ENCODE results near the gene CEP43. TPM values are rescaled to one million over a fixed set of nuclear protein-coding genes. Genes with fewer than 3 reads are reported as not detected.

CEP43 gene
- total RNA-seq, 4 donors from 2014 or later = 4.4 to 8.3 (median 5.9) TPM

GRCh38 chr6:167013067-167013466 is 13.9 kb downstream of the CEP43 start:
- no peak overlapping the region for H3K27ac ChIP-seq
- peaks cover 0 to 11% of the 10 kb centered on the region in 2 donors for H3K36me3 ChIP-seq
- no peaks in the 10 kb centered on the region for H3K27me3 ChIP-seq
- no peak overlapping the region for H3K4me3 ChIP-seq
- TF ChIP-seq, protein P1, sequence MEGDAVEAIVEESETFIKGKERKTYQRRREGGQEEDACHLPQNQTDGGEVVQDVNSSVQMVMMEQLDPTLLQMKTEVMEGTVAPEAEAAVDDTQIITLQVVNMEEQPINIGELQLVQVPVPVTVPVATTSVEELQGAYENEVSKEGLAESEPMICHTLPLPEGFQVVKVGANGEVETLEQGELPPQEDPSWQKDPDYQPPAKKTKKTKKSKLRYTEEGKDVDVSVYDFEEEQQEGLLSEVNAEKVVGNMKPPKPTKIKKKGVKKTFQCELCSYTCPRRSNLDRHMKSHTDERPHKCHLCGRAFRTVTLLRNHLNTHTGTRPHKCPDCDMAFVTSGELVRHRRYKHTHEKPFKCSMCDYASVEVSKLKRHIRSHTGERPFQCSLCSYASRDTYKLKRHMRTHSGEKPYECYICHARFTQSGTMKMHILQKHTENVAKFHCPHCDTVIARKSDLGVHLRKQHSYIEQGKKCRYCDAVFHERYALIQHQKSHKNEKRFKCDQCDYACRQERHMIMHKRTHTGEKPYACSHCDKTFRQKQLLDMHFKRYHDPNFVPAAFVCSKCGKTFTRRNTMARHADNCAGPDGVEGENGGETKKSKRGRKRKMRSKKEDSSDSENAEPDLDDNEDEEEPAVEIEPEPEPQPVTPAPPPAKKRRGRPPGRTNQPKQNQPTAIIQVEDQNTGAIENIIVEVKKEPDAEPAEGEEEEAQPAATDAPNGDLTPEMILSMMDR (IDR thresholded peaks at IDR 0.05 in 4 of 5, conservative IDR thresholded peaks at IDR 0.05 in 1 of 5) = no peak
- TF ChIP-seq POLR2A (IDR thresholded peaks at IDR 0.05) = no peak
- DNase-seq (no peak), ATAC-seq (no peak)
- no peaks in the 10 kb centered on the region for H3K9me3 ChIP-seq
- H3K4me1 ChIP-seq = no peaks in the 10 kb centered on the region
- in situ Hi-C loops (cut with MboI; ENCODE audit: low sequenced_read_pairs in 4 of 4) (no loop called here), intact Hi-C loops (cut with DNase I; ENCODE audit: low total_unique reads) (no loop called here)

- intact Hi-C loops (cut with DNase I; ENCODE audit: low total_unique reads) = no loop called here
- Histone ChIP-seq H3K27me3 (no peaks in the 10 kb centered on the region), H3K4me1 (no peaks in the 10 kb centered on the region), H3K9me3 (no peaks in the 10 kb centered on the region), H3K27ac (no peak overlapping the region), H3K36me3 (peaks cover 0 to 11% of the 10 kb centered on the region in 2 donors), H3K4me3 (no peak overlapping the region)
- ATAC-seq = no peak
- in situ Hi-C loops (cut with MboI; ENCODE audit: low sequenced_read_pairs in 4 of 4) = no loop called here
- TF ChIP-seq, protein P1 (IDR thresholded peaks at IDR 0.05 in 4 of 5, conservative IDR thresholded peaks at IDR 0.05 in 1 of 5) = no peak
- TF ChIP-seq POLR2A (IDR thresholded peaks at IDR 0.05) = no peak
- DNase-seq = no peak
These were observed 14.7 kb downstream of the CEP43 start for GRCh38 chr6:167013946-167014345.

- peaks cover 0 to 11% of the 10 kb centered on the region in 2 donors for H3K36me3 ChIP-seq
- in situ Hi-C loops (cut with MboI; ENCODE audit: low sequenced_read_pairs in 4 of 4) (no loop called here), intact Hi-C loops (cut with DNase I; ENCODE audit: low total_unique reads) (no loop called here)
- no peak overlapping the region for H3K4me3 ChIP-seq
- no peak for DNase-seq
- ATAC-seq = no peak
- TF ChIP-seq, protein P1 (IDR thresholded peaks at IDR 0.05 in 4 of 5, conservative IDR thresholded peaks at IDR 0.05 in 1 of 5) = no peak
- no peak for TF ChIP-seq POLR2A (IDR thresholded peaks at IDR 0.05)
- no peaks in the 10 kb centered on the region for H3K27me3 ChIP-seq
- H3K4me1 ChIP-seq = no peaks in the 10 kb centered on the region
- no peaks in the 10 kb centered on the region for H3K9me3 ChIP-seq
- no peak overlapping the region for H3K27ac ChIP-seq
These were observed 16.1 kb downstream of the CEP43 start for GRCh38 chr6:167015302-167015701.

DNA sequence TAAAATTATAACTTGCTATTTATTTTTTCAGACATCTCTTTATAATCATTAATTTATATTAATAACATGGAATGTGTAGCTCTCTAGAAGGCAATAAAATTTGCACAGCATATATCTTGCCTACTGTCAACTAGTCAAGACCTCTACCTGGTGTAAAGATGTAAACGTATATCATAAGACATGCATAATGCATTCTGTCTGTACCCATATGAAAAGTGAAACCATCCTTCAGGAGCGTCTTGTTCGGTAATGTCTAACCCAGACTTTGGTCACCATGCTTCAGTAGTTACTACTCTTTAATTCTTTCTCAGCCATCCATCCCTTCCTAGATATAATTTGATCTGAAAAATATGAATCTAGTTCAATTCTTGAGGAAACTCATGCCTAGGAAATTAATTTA is 21.0 kb downstream of the CEP43 start:
- H3K36me3 ChIP-seq = peaks cover 0 to 3% of the 10 kb centered on the region in 2 donors
- no peak for DNase-seq
- no peak for TF ChIP-seq POLR2A (IDR thresholded peaks at IDR 0.05)
- TF ChIP-seq, protein P1 (IDR thresholded peaks at IDR 0.05 in 4 of 5, conservative IDR thresholded peaks at IDR 0.05 in 1 of 5) = no peak
- intact Hi-C loops (cut with DNase I; ENCODE audit: low total_unique reads) = no loop called here
- H3K4me3 ChIP-seq = no peak overlapping the region
- H3K27ac ChIP-seq = no peak overlapping the region
- no peaks in the 10 kb centered on the region for H3K9me3 ChIP-seq
- H3K27me3 ChIP-seq = no peaks in the 10 kb centered on the region
- no peaks in the 10 kb centered on the region for H3K4me1 ChIP-seq
- in situ Hi-C loops (cut with MboI; ENCODE audit: low sequenced_read_pairs in 4 of 4) = no loop called here
- no peak for ATAC-seq

GRCh38 chr6:167027308-167027707 is 28.1 kb downstream of the CEP43 start:
- in situ Hi-C loops (cut with MboI; ENCODE audit: low sequenced_read_pairs in 4 of 4) = no loop called here
- H3K36me3 ChIP-seq = peaks cover 0 to 17% of the 10 kb centered on the region in 2 donors

More at GRCh38 chr6:167027308-167027707, 28.1 kb downstream of the CEP43 start:
- DNase-seq (no peak), ATAC-seq (no peak)
- no peak overlapping the region for H3K27ac ChIP-seq
- H3K9me3 ChIP-seq = no peaks in the 10 kb centered on the region
- TF ChIP-seq, protein P1 (IDR thresholded peaks at IDR 0.05 in 4 of 5, conservative IDR thresholded peaks at IDR 0.05 in 1 of 5) = no peak
- no peak for TF ChIP-seq POLR2A (IDR thresholded peaks at IDR 0.05)
- H3K4me3 ChIP-seq = no peak overlapping the region
- no peaks in the 10 kb centered on the region for H3K4me1 ChIP-seq
- H3K27me3 ChIP-seq = no peaks in the 10 kb centered on the region
- intact Hi-C loops (cut with DNase I; ENCODE audit: low total_unique reads) = no loop called here
